Renal cortex interstitium (tissue), 11 donors: Measurements from ENCODE around the gene DENND5A. TPM values are rescaled to one million over a fixed set of nuclear protein-coding genes. Genes with fewer than 3 reads are reported as not detected.

Source experiments
- DNase-seq, 11 donors: peaks; one replicate each; pipeline ENCODE4 v3.0.0-alpha.2; 2013; ENCODE audit warnings: low read depth in 9 of 11, low spot score in 4 of 11; ENCODE audit errors: extremely low read depth in 1 of 11
- polyA plus RNA-seq, 3 donors: library from polyadenylated mRNA; unstranded; fragments of 120-200 nt; gene quantifications; one replicate each; pipeline ENCODE4 v1.2.1, GENCODE V29; 2013; ENCODE audit not compliant: insufficient read length in 3 of 3

The DENND5A gene
- polyA plus RNA-seq, 3 donors = 83.9 to 99.4 (median 91.4) TPM

DNA sequence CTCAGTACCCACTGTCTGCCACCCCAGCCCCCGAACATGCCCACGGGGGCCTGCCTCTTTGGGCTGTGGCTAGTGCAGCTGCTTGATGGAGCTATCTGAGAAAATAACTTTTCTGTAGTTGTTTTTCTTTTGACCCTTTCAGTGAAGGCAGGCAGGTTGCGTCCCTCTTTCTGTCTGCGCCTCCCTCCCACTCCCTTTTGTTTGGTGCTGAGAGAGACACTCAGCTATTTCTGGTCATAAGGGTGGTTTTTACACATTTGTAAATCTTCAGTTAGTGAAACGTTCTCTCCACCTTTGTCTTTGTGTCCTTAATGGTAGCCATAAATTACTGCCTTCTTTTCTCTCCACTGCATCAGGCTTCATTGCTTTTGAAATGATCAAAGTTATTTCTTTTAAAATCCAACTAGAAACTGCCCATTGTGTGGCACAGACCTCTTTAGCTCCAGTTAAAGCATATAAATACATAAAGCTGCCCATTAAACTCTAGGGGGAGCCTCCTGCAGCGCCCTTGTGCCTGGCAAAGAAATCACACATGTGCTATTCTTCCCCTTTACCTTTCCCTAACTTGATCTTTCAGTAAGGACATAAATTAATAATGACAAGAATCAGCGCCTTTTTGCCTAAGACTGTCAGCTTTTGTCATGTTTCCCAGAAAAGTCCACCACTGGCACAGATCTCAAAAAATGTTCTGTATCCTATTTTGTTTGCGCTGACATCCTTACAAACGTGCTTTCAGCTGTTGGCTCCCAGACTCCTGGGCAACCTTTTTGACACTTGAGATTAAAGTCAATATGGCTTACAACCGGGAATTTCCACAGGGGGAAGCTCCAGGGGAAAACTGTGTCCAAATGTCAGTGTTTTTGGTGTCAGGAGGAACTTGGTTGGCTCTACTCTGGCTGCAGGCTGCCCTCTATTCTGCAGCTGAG is 172.0 kb downstream of the DENND5A start:
- DNase-seq = no peak

- no peak for DNase-seq
Measured at GRCh38 chr11:9092072-9092471, 173.1 kb downstream of the DENND5A start.

GRCh38 chr11:9091044-9091922 is 173.9 kb downstream of the DENND5A start, which contains the start of gene SCUBE2:
Gene SCUBE2 (minus strand): TSS chr11:9091599. CDS start chr11:9091528, 71 bp downstream.
- no peak for DNase-seq

GRCh38 chr11:9090488-9091043 is 174.6 kb downstream of the DENND5A start:
- DNase-seq = no peak

- DNase-seq = no peak
Measured at GRCh38 chr11:9089636-9090035, 175.5 kb downstream of the DENND5A start.

DNA sequence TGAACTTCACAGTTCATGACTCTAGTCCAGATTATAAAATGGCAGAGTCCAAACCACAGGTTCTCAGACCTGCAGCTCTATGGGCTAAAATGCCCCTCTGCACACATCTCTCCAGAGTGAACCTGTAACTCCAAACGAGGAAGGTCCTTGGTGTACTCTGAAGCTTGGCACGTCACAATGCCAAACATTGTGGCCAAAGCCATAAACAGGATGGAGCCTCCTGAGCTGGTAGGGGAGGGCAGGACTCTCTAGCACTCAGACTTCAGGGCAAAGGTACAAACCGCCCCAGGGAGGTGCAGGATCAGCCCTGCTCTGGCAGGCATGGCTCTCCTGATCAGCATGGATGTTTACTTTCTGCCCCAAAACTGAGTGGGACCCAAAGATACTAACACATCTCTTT is 176.1 kb downstream of the DENND5A start:
- no peak for DNase-seq

Other genes starting within 250 kb of the DENND5A start
- gene SCUBE2, start 173.8 kb downstream of the DENND5A start, polyA plus RNA-seq = 1 to 10 TPM; 5.3 to 6.6 (median 6.3) TPM
- 10 to 100 TPM; 33.3 to 45.7 (median 41.0) TPM for gene TMEM41B, start 49.2 kb upstream of the DENND5A start, polyA plus RNA-seq
- gene IPO7, start 119.3 kb upstream of the DENND5A start, polyA plus RNA-seq = 100 to 1,000 TPM; 105 to 124 (median 109) TPM
- 10 to 100 TPM; 28.1 to 29.8 (median 29.5) TPM for gene ZNF143, start 195.7 kb upstream of the DENND5A start, polyA plus RNA-seq